ENCODE results near the gene PRRX1.

The PRRX1 gene

GRCh38 chr1:170692866-170693575 is 29.1 kb downstream of the PRRX1 start:
- no peak for DNase-seq

- DNase-seq: no peak
These were observed 30.4 kb downstream of the PRRX1 start for GRCh38 chr1:170694172-170694926.

- no peak for DNase-seq
These were observed 32.1 kb downstream of the PRRX1 start for GRCh38 chr1:170695955-170696590.

- DNase-seq: no peak
These were observed 32.8 kb downstream of the PRRX1 start for GRCh38 chr1:170696591-170697290.

- DNase-seq: no peak
These were observed 33.4 kb downstream of the PRRX1 start for GRCh38 chr1:170697316-170697715.

GRCh38 chr1:170698301-170699275 is 34.7 kb downstream of the PRRX1 start:
- no peak for DNase-seq

GRCh38 chr1:170699696-170700095 is 35.8 kb downstream of the PRRX1 start:
- DNase-seq: no peak

GRCh38 chr1:170700842-170701615 is 37.1 kb downstream of the PRRX1 start:
- no peak for DNase-seq

GRCh38 chr1:170701962-170702361 is 38.0 kb downstream of the PRRX1 start:
- no peak for DNase-seq

GRCh38 chr1:170703591-170703990 is 39.7 kb downstream of the PRRX1 start:
- no peak for DNase-seq

- no peak for DNase-seq
These were observed 40.3 kb downstream of the PRRX1 start for GRCh38 chr1:170704256-170704655.

- DNase-seq: no peak
These were observed 42.0 kb downstream of the PRRX1 start for GRCh38 chr1:170705981-170706380.

GRCh38 chr1:170707117-170707516 is 43.2 kb downstream of the PRRX1 start:
- no peak for DNase-seq

GRCh38 chr1:170707959-170708655 is 44.2 kb downstream of the PRRX1 start:
- DNase-seq: no peak

GRCh38 chr1:170711682-170712081 is 47.8 kb downstream of the PRRX1 start:
- DNase-seq: no peak

- DNase-seq: no peak
These were observed 50.2 kb downstream of the PRRX1 start for GRCh38 chr1:170714163-170714562.

GRCh38 chr1:170714938-170715337 is 51.0 kb downstream of the PRRX1 start:
- no peak for DNase-seq

- DNase-seq: no peak
These were observed 53.0 kb downstream of the PRRX1 start for GRCh38 chr1:170716835-170717429.

- no peak for DNase-seq
These were observed 56.7 kb downstream of the PRRX1 start for GRCh38 chr1:170720661-170721060.

- DNase-seq: no peak
These were observed 57.7 kb downstream of the PRRX1 start for GRCh38 chr1:170721621-170722020.

All from stimulated activated CD4-positive, alpha-beta T cell treated with anti-CD3 and anti-CD28 coated beads, Interleukin-4, amount 100 ng/mL, for 24 hours (primary cell).